C4-2B (cell line): ENCODE data around the gene OR2G3.

ENCODE experiments used
- CTCF ChIP-seq: fragments of 450-650 bp; conservative IDR thresholded peaks from 2 replicates; pipeline ENCODE4 v1.5.1; 2017; ENCODE audit warnings: mild to moderate bottlenecking
- ZFX ChIP-seq: fragments of 450-650 bp; IDR thresholded peaks from 2 replicates; pipeline ENCODE4 v1.6.1; 2017

GRCh38 chr1:247561711-247562110 lies 43.7 kb upstream of the OR2G3 start:
- no peak for TF ChIP-seq CTCF
- TF ChIP-seq ZFX: no peak
